RPMI7951 (cell line): ENCODE results near the gene RSPO4. TPM values are rescaled to one million over a fixed set of nuclear protein-coding genes. Genes with fewer than 3 reads are reported as not detected.
"Not testable (repeated sequence)": the region's sequence is repeated elsewhere in the genome, so short reads cannot be mapped to it uniquely, and the experiment has no call there.

ENCODE experiments used
- DNase-seq: peaks from one replicate; pipeline ENCODE4 v3.0.0-alpha.2; 2012; ENCODE audit warnings: low read depth
- total RNA-seq: library from RNA; depleted of rRNA; stranded (reverse); fragments of >200 nt; shearing (Covaris generic); gene quantifications from 2 replicates; pipeline ENCODE4 v1.2.3, GENCODE V29; 2014; rRNA removed

RSPO4 gene
- 0.20 TPM in 1 of 2 replicates, not detected in the other for total RNA-seq

GRCh38 chr20:1001911-1002681, at the start of gene RSPO4:
TSS of gene RSPO4 (minus strand) at chr20:1002311. CDS start at chr20:1002164, 147 bp downstream.
- no peak for DNase-seq

- DNase-seq = no peak
These were observed 48.3 kb upstream of the RSPO4 start for GRCh38 chr20:1050440-1050839.

- DNase-seq = no peak
These were observed 43.8 kb upstream of the RSPO4 start for GRCh38 chr20:1045860-1046418.

- no peak for DNase-seq
These were observed 39.8 kb upstream of the RSPO4 start for GRCh38 chr20:1041845-1042390.

GRCh38 chr20:1038205-1038604, 36.1 kb upstream of the RSPO4 start:
- no peak for DNase-seq

GRCh38 chr20:1037039-1037438, 34.9 kb upstream of the RSPO4 start:
- no peak for DNase-seq

GRCh38 chr20:1035466-1035865, 33.4 kb upstream of the RSPO4 start:
- no peak for DNase-seq

GRCh38 chr20:1034415-1034789, 32.3 kb upstream of the RSPO4 start:
- no peak for DNase-seq

GRCh38 chr20:1033751-1034414, 31.8 kb upstream of the RSPO4 start:
- DNase-seq = peak; percentile 31

GRCh38 chr20:1029980-1030379, 27.9 kb upstream of the RSPO4 start:
- no peak for DNase-seq

GRCh38 chr20:1026214-1026613, 24.1 kb upstream of the RSPO4 start:
- not testable (repeated sequence) for DNase-seq

GRCh38 chr20:1022871-1023270, 20.8 kb upstream of the RSPO4 start:
- DNase-seq = no peak

GRCh38 chr20:1020614-1021013, 18.5 kb upstream of the RSPO4 start:
- DNase-seq = no peak

- no peak for DNase-seq
These were observed 17.2 kb upstream of the RSPO4 start for GRCh38 chr20:1019344-1019743.

- no peak for DNase-seq
These were observed 15.6 kb upstream of the RSPO4 start for GRCh38 chr20:1017677-1018076.

GRCh38 chr20:1015181-1015580, 13.1 kb upstream of the RSPO4 start:
- DNase-seq = no peak

- no peak for DNase-seq
These were observed 12.4 kb upstream of the RSPO4 start for GRCh38 chr20:1014471-1014870.

- DNase-seq = no peak
These were observed 11.6 kb upstream of the RSPO4 start for GRCh38 chr20:1013566-1014340.

GRCh38 chr20:1012359-1013168, 10.5 kb upstream of the RSPO4 start:
- DNase-seq = no peak

- no peak for DNase-seq
These were observed 8.5 kb upstream of the RSPO4 start for GRCh38 chr20:1010659-1011058.

GRCh38 chr20:1005452-1006027, 3.4 kb upstream of the RSPO4 start:
- DNase-seq = peak; percentile 28
